Left lung (tissue), 10 donors: Measurements from ENCODE around the gene PLOD2. TPM values are rescaled to one million over a fixed set of nuclear protein-coding genes. Genes with fewer than 3 reads are reported as not detected.

Experiments used
- ATAC-seq: fragments of 200-7000 bp; cut with Tn5 transposase; one replicate; pipeline ENCODE4 v1.9.1; 2020; ENCODE audit warnings: moderate library complexity
- DNase-seq, 4 donors: peaks; one replicate each; pipeline ENCODE4 v3.0.0-alpha.2; 2013 to 2020
- H3K27ac ChIP-seq, 2 donors: fragments of 200-600 bp; sonication (generic) in 1 of 2; one replicate each; pipeline versions ENCODE4 v1.5.0 to v1.8.0; 2020 to 2021
- H3K27me3 ChIP-seq, 2 donors: fragments of 200-600 bp; sonication (generic) in 1 of 2; one replicate each; pipeline versions ENCODE4 v1.5.0 to v1.8.0; 2020 to 2021
- H3K36me3 ChIP-seq, 2 donors: fragments of 200-600 bp; sonication (generic) in 1 of 2; one replicate each; pipeline versions ENCODE4 v1.5.0 to v1.8.0; 2020 to 2021
- H3K4me1 ChIP-seq, 2 donors: fragments of 200-600 bp; one replicate each; pipeline ENCODE4 v1.8.0; 2021
- H3K4me3 ChIP-seq, 2 donors: fragments of 200-600 bp; sonication (generic) in 1 of 2; one replicate each; pipeline versions ENCODE4 v1.5.0 to v1.8.0; 2020 to 2021; ENCODE audit warnings: mild to moderate bottlenecking in 1 of 2
- H3K9me3 ChIP-seq, 2 donors: fragments of 200-600 bp; sonication (generic) in 1 of 2; one replicate each; pipeline versions ENCODE4 v1.5.0 to v1.8.0; 2020 to 2021
- CTCF ChIP-seq, 2 donors: fragments of 200-600 bp; sonication (generic) in 1 of 2; IDR thresholded peaks; one replicate each; pipeline versions ENCODE4 v1.5.0 to v1.8.0; 2021; ENCODE audit warnings: antibody characterized with exemption in 2 of 2
- intact Hi-C, 2 donors: fragments of 100-400 bp; cut with DNase I; formaldehyde crosslinking; loops; one replicate each; pipeline versions ENCODE4 v1.11.2 to v1.14.2; 2022
- polyA plus RNA-seq, 6 donors: library from polyadenylated mRNA; unstranded; fragments of 120-200 nt; gene quantifications; one replicate each; pipeline ENCODE4 v1.2.1, GENCODE V29; 2013; ENCODE audit not compliant: insufficient read length in 6 of 6
- total RNA-seq, 2 donors: library from RNA; stranded (reverse); fragmentation: NEBNext Ultra II Directional; extraction: Animal tissue kit (Norgen Biotek cat#: 25700); gene quantifications; one replicate each; pipeline ENCODE4 v1.2.1, GENCODE V29; 2021
- donor health status: DM: no; HTN: yes; CAD: no.
- donor health status: DM: no; HTN: no; CAD: no.

Gene PLOD2
- total and polyA plus RNA-seq, 8 donors = 41.9 to 98.6 (median 69.1) TPM

- Histone ChIP-seq H3K4me1 (no peaks in the 10 kb centered on the region), H3K27ac (no peak overlapping the region), H3K36me3 (no peaks in the 10 kb centered on the region), H3K27me3 (no peaks in the 10 kb centered on the region), H3K4me3 (no peak overlapping the region), H3K9me3 (peaks cover 0 to 19% of the 10 kb centered on the region in 2 donors)
- intact Hi-C loops = no loop called here
- no peak for ATAC-seq
- no peak for TF ChIP-seq CTCF (IDR thresholded peaks at IDR 0.05)
- DNase-seq = no peak
Observed at GRCh38 chr3:146110161-146110560, 50.8 kb downstream of the PLOD2 start.

- no peak for TF ChIP-seq CTCF (IDR thresholded peaks at IDR 0.05)
- ATAC-seq (no peak), DNase-seq (no peak)
Observed at GRCh38 chr3:146106986-146107385, 54.0 kb downstream of the PLOD2 start.

GRCh38 chr3:146104068-146104467 lies 56.9 kb downstream of the PLOD2 start:
- ATAC-seq = no peak
- Histone ChIP-seq H3K36me3 (peaks cover 0 to 3% of the 10 kb centered on the region in 2 donors), H3K27me3 (no peaks in the 10 kb centered on the region), H3K4me3 (no peak overlapping the region), H3K27ac (no peak overlapping the region), H3K4me1 (no peaks in the 10 kb centered on the region), H3K9me3 (no peaks in the 10 kb centered on the region)
- intact Hi-C loops = no loop called here
- no peak for DNase-seq
- TF ChIP-seq CTCF (IDR thresholded peaks at IDR 0.05) = no peak

More at GRCh38 chr3:146106986-146107385, 54.0 kb downstream of the PLOD2 start:
- Histone ChIP-seq H3K27me3 (no peaks in the 10 kb centered on the region), H3K4me1 (no peaks in the 10 kb centered on the region), H3K36me3 (peaks cover 0 to 3% of the 10 kb centered on the region in 2 donors), H3K27ac (no peak overlapping the region), H3K9me3 (no peaks in the 10 kb centered on the region), H3K4me3 (no peak overlapping the region)
- intact Hi-C loops = no loop called here

- intact Hi-C loops = no loop called here
- H3K27me3 ChIP-seq = no peaks in the 10 kb centered on the region
- no peak overlapping the region for H3K27ac ChIP-seq
- no peaks in the 10 kb centered on the region for H3K4me1 ChIP-seq
- no peak for TF ChIP-seq CTCF (IDR thresholded peaks at IDR 0.05)
- no peak for DNase-seq
- ATAC-seq = no peak
- no peaks in the 10 kb centered on the region for H3K9me3 ChIP-seq
- H3K36me3 ChIP-seq = peaks cover 0 to 3% of the 10 kb centered on the region in 2 donors
- no peak overlapping the region for H3K4me3 ChIP-seq
Observed at GRCh38 chr3:146102885-146103284, 58.1 kb downstream of the PLOD2 start.

GRCh38 chr3:146101538-146101937 lies 59.4 kb downstream of the PLOD2 start:
- H3K27ac ChIP-seq = no peak overlapping the region
- H3K9me3 ChIP-seq = no peaks in the 10 kb centered on the region
- H3K4me1 ChIP-seq = no peaks in the 10 kb centered on the region
- no peak overlapping the region for H3K4me3 ChIP-seq
- DNase-seq (no peak), ATAC-seq (no peak)
- H3K27me3 ChIP-seq = no peaks in the 10 kb centered on the region
- intact Hi-C loops = no loop called here
- H3K36me3 ChIP-seq = peaks cover 0 to 3% of the 10 kb centered on the region in 2 donors
- no peak for TF ChIP-seq CTCF (IDR thresholded peaks at IDR 0.05)
